T1000 (cell line): ENCODE measurements around the gene XPR1.
"Not testable (repeated sequence)": the region's sequence is repeated elsewhere in the genome, so short reads cannot be mapped to it uniquely, and the experiment has no call there.

ENCODE experiments used
- DNase-seq: peaks from one replicate; lab custom pipeline; 2025; ENCODE audit warnings: mixed read lengths; lab: John Stamatoyannopoulos, UW

The XPR1 gene

DNA sequence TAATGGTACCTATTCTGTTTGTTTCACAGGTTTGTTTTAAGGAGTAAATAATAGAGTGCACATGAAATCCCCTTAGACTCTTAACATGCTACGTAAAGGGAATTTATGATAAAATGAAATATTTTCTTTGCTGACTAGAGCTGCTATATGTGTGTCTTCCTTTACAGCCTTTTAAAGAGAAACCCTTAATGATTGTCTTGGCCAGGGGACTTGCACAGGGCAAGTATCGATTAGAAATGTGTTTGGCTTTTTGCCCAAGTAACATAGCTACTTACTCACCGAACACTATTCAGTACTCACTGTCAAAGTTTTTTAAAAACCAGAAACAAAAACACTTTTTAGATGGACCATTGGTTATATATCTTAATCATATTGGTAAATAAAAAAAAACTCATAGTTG lies 209.6 kb downstream of the XPR1 start:
- no peak for DNase-seq

DNA sequence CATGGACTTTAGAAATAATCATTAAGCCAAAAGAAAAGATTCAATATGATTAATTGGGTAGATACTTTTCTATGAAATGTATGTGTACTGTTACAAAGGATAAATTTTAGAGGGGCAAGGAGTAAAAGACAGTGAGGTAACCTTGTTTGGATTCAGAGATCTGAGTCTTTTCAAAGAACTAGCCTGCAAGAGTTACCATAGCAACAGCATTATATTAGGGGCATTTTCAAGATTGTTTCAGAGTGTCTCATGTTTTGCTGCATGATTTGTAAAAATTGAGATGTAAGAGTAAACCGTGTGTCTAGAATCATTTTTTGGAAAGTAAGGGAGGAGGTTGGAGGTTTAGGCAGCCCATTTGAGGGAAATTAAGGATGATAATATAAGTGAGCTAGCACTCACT lies 210.2 kb downstream of the XPR1 start:
- no peak for DNase-seq

DNA sequence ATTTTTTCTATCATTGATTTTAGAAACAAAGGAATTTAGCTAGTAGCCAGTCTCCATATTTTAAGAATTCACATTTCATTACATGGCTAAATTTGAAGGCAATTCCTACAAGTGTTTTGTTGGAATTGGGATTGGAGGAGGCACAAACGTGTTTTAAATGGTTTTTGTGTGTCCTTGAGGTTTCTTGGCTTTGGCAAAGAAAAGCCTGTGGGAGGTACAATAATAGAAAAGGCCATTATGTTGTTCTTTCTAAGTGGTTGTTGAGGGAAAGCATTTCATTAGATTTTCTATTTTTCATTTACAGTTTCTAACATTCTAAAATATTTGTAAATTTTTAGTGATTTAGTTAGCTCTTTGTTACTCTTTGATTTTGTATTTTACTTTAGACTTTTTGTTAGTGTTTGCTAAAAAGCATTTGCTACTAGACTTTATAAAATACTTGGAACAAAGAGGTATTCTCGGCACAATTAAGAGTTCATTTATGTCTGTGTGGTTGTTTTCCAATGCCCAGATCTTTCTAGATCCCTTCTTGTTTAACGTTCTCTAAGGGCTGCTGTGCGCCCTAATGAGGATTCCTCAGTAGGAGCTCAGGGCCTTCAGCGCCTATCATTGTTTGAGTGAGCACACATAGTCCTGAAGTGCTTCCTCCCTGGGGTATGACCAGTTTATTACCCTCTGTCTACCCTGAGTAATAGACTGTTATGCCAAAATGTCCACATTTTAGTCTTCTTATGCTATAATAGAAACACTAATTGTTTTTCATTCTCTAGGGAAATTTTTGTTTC lies 210.9 kb downstream of the XPR1 start:
- DNase-seq = no peak

DNA sequence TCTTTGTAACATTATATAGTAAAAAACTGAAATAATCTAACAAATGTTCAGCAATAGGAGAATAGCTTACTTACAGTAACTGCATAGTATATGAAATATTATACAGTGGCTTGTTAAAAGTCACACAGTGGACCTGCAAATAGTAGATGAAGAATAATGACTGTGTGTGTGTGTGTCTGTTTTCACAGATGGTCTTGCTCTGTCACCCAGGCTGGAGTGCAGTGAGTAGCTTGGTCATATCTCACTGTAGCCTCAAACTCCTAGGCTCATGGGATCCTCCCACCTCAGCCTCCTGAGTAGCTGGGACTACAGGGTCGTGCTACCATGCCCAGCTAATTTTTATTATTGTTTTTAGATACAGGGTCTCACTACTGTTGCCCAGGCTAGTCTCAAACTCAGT lies 213.5 kb downstream of the XPR1 start:
- DNase-seq = no peak

DNA sequence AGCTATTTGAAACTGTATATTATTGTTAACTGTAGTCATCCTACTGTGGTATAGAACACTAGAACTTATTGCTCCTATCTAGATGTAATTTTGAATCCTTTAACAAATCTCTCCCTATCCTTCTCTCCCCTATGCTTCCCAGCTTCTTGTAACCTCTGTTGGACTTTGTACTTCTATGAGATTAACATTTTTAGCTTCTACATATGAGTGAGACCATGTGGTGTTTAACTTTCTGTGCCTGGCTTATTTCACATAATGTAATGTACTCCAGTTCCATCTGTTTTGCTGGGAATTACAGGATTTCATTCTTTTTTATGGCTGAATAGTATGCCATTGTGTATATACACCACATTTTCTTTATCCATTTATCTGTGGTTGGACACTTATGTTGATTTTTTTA lies 216.4 kb downstream of the XPR1 start:
- DNase-seq = no peak

DNA sequence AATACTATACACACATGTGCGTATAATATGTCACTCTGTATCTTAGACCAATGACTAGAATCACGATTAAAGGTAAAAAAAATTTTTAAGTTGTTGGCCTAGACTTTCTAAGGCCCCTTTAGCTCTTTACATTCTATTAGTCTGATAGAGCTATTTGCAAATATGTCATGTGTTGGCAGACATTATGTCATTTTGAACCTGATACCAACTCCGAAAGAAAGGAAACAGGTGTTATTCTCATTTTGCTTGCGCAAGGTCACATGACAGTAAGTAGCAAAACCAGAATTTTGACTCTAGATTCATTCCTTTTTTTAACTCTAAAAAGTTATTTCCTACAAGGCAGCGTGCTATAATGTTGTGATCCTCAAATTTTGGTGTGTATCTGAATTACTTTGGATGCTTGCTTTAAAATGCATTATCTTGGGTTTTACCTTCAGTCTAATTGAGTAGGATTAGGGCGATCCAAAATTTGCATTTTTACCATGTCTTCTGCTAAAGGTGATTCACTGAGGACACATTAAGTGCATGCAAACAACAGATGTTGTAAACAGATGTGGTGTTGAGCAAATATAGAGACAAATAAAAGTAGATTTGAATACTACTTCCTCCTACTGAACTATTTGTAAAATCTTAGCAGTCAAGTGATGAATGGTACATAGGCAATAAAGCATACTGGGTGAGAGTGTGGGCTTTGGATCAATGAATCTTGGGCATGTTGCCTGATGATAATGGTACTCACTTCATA lies 217.4 kb downstream of the XPR1 start:
- no peak for DNase-seq

DNA sequence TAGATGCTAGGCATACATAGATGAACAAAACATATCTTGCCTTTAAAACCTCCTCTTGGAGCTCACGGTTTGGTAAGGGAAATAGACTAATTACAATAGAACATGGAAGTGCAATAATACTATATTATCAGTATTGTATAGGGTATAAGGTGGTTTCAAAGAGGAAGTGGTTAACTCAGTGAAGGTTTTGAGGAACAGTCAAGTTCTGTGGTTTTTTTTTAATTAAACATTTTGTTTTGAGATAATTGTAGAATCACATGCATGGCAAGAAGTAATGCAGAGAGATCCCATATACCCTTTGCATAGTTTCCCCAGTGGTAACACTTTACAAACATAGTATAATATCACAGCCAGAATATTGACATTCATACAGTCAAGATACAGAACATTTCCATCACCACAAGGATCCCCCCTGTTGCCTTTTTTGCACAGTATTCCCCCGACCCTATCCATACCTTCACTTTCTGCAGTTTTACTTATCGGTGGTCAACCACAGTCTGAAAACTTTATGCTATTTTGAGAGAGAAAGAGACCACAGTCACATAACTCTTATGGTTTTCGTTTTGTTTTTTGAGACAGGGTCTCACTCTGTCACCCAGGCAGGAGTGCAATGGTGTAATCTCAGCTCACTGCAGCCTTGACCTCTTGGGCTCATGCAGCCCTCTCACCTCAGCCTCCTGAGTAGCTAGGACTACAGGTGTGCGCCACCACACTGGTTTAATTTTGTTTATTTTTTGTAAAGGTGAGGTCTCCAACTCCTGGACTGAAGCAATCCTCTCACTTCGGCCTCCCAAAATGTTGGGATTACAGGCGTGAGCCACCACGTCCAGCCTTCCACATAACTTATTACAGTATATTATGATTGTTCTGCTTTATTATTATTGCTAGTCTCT lies 220.4 kb downstream of the XPR1 start:
- DNase-seq = no peak

DNA sequence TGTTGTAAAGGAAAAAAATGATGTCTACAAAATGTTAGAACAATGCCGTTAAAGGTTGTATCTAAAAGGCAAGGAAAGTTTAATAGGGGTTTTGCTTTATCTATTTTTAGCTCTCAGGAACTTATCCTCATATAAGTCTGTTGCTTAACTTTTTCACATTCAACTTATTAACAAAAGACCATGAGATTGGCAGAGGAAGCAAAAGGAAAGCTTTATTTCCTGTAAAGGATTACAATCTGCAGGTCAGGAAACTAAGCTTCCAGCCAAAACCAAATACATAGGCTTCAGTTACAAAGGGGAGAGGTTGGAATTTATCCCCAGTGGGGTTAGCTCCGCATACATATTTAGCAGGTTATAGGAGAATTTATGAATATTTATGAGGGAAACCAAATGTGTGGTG lies 222.2 kb downstream of the XPR1 start:
- DNase-seq = no peak

DNA sequence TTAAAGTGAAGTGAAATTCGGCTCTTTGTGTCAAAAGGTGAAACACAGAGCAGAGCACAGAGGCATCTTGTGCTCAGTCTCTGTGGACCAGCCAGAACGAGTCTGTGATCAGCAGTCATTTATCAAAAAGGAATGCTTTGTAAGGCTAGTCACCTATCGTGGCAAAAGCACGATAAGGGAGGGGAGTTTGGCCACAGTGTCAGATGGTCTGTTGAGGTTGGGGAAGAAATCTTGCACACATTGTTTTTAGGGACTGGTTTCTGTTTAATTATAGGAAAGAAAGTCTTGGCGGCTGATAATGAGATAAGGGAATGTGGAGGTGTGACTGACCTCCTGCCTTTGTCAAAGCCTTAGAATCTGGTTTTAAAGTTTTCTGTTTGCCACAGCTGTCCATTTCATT lies 222.6 kb downstream of the XPR1 start:
- no peak for DNase-seq

DNA sequence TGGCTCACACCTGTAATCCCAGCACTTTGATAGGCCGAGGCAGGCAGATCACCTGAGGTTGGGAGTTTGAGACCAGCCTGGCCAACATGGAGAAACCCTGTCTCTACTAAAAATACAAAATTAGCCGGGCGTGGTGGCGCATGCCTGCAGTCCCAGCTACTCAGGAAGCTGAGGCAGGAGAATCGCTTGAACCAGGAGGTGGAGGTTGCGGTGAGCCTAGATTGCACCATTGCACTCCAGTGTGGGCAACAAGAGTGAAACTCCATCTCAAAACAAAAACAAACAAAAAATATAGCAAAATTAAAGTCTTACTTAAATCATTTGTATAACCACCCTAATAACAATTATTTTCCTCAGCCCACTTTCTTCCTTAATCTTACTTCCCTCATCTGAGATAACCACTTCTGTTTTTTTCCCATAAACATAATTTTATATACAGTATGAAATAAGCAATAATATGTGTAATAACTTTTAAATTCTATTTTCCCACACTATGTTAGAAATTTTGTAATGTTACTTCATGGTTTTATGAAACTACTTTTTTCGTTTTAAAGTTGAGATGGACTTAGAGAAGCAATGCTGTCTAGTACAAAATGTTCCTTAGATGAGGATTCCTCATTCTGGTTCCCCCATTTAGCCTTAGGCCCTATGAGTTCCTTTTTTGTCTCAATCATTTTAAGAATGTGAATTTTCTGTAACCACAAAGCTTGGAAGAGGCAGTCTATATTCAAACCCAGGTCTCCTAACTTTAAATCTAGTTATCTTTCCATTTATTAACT lies 226.3 kb downstream of the XPR1 start:
- DNase-seq = not testable (repeated sequence)

DNA sequence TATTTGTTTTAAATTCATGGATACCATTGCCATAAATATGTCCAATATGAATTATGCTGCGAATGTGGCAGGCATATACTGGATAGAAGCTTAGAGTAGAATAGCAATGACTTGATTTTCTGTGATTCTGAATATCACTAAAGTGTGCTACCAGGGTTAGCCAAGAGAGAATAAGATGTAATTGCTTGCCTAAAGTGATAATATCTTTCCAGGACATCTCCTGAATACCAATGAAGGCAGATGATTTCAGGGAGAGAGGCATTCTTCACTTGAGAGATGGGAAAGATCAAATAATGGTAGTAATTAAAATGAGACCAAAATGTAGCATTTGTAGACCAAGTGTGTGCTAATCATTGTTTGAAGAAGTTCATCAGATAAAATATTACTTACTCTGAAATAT lies 227.5 kb downstream of the XPR1 start:
- DNase-seq = no peak

DNA sequence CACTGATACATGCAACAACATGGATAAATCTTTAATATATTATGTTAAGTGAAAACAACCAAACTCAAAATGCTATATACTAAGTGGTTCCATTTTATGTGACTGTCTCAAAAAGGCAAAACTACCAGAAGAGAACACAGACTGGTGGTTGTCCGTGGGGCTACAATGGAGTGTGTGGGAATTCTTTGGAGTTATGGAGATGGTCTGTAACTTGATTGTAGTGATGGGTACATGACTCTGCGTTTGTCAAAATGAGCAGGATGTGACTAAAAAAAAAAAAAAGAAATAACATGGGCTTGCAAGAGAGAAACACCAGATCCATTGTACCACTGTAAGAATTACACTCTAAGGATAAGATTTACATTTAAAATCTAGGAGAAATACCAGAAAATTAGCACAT lies 228.7 kb downstream of the XPR1 start:
- no peak for DNase-seq

DNA sequence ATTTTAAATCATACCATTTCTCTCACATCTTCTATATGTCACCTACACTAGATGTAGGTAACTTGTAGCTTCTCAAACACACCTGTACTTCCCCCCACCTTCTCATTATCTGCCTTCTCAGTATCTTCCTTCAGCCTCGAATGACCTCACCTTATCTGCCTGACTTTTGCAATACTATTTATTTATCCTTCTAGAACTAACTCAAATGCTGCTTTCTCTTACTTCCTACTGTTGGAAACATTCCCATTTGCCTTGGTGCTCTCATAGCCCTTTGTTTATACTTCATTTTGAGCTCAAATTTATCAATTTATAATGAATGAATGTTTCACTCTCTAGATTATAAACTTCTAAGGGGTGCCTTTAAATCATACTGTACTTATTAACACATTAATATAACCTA lies 230.5 kb downstream of the XPR1 start:
- no peak for DNase-seq

DNA sequence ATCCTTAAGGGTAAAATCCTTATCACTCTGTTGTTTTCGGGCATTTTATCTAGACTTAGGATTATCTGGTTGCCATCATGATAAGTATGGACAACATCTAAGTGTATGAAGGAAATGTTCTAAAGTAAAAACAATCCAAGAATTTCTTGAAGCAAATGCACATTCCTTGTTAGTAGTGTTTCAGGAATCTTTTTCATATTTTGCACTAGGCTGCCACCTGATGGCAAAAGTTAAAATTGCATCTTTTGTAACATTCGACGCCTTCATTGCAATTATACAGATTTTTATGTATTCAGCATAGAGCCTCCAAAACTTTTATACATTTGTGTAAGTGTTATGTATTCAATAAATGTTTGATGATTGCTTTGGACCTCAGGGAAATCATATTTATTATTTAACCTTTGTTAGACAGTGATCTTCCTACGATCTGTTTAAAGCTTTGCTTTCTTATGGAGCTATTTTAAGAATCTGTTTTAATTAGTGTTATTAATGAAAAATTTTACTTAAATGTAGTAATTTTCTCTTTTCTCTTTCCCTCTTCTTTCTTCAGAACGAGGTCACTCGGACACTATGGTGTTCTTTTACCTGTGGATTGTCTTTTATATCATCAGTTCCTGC lies 231.4 kb downstream of the XPR1 start:
- no peak for DNase-seq

DNA sequence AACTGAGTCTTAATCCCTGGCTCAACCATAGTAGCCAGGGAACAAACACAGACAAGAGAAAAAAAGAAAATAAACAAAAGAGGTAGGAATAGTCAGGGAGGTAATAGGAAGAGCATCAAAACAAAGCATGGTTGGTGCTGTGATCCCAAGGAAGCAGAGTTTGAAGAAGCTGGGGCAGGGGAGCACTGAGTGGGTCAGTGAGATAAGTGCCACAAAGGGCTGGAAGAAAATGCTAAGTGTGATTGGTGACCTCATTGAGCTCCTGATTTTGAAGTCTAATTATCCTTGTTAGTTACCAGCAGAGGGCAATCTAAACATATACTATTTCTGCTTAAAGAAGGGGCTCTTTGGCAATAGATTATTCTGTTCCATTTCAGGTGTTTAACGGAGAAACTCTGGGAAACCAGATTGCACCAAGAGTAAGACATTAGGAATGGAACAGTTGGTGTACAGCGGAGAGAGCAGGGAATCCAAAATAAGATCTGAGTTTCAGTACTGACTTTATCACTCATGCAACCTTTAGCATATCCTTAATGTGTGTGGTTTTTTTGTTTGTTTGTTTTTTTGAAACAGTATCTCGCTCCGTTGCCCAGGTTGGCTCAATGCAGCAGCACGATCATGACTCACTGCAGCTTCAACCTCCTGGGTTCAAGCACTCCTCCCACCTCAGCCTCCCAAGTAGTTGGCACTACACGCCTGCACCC lies 250.1 kb downstream of the XPR1 start:
- peak; percentile 19 for DNase-seq

DNA sequence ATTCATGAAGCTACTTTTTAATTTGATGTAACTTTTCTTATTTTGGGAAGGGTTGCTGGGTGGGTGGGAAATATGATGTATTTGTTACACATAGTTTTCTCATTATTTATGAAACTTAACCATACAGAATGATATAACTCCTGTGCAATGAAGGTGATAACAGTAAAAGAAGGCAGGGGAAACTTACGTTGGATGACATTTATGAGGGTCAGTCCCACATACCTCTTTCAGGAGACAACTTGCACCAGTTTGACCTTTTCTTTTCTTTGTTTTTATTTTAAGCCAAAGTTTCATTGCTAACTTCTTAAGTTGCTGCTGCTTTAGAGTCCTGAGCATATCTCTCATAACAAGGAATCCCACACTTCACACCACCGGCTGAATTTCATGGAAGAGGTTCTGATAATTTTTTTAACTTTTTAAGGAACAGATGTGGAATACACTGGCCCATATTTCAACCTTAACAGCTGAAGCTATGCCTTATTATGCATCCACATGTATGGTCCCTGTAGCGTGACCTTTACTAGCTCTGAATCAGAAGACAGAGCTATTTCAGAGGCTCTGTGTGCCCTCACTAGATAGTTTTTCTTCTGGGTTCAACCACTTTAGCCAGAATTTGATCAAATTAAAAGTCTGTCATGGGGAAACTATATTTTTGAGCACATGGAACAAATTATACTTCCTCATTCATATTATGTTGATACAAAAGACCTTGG lies 252.9 kb downstream of the XPR1 start:
- no peak for DNase-seq

DNA sequence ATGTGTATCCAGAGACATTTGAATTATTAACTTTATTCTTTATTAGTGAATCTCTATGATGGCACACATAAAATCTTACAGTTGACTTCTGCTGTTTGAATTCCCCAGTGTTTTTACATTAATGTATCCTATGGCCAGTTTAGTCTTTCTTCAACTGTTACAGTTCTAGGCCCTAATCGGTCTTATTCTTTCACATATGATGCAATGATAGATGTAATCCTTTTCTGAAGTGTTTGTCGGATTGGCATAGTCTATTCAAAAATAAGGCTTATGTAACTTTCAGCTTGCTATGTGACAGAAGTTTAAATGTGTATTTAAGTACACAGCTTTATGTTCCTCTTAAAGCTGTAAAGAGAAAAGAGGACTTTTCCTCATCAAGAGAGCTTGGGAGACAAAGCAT lies 254.5 kb downstream of the XPR1 start:
- no peak for DNase-seq

DNA sequence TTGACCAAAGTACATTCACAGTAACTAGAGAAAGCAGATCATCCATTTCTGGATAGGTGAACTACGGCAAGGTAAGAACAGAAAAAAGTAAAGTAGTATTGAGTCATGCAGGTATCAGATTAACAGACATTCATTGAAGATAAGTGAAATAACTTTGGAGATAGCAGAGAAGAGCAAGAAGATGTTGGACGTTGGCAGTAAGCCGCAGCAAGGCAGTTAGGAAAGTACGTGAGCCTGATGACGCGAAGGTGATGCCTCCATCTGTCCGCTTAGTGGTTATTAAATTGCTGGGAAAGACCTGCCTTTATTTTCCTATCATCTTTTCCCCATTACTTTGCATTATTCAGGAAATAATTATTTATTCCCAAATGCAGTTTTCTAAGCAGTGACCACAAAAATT lies 256.0 kb downstream of the XPR1 start:
- no peak for DNase-seq

DNA sequence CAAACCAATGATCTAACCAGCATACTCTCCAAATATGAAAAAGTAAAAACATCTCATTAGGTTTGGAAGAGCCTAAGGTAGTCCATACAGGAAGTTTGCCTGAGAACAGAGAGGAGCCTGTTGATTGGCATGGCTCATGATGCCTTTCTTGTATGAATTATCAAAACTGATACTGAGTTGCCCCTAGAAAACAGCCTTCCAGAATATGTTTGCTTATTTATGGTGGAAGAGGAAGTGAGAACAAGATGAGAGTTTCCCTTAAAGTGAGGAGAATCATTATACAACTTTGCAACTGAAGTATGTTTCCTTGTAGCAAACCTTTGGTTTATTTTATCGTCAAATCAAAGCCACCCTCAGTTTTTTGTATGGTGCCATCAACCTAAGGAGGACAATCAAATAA lies 257.0 kb downstream of the XPR1 start:
- no peak for DNase-seq

DNA sequence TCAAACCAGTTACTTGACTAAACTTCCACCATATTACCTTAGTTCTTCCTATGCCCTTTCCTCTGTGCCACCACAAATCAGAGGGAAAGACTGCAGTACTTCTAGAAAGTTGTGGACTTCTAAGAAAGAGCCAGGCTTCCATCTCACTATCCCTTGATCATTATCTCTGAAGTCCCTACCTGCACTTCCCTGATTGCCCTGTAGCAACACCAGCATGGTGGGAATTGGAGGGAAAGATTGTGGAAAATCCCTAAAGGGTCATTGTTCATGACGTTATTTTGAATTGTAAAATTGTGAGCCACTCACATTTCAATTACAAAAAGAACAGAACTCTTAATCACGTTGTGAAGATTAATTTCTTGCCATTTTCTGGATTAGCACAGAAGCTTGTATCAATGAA lies 257.5 kb downstream of the XPR1 start:
- no peak for DNase-seq
